HG03460 (cell line): ENCODE results near the gene DLGAP3.

Experiments
- ATAC-seq: cut with Tn5 transposase; IDR thresholded peaks from one replicate; pipeline ENCODE4 v1.9.1; 2021; ENCODE audit not compliant: unreplicated experiment

Gene DLGAP3

DNA sequence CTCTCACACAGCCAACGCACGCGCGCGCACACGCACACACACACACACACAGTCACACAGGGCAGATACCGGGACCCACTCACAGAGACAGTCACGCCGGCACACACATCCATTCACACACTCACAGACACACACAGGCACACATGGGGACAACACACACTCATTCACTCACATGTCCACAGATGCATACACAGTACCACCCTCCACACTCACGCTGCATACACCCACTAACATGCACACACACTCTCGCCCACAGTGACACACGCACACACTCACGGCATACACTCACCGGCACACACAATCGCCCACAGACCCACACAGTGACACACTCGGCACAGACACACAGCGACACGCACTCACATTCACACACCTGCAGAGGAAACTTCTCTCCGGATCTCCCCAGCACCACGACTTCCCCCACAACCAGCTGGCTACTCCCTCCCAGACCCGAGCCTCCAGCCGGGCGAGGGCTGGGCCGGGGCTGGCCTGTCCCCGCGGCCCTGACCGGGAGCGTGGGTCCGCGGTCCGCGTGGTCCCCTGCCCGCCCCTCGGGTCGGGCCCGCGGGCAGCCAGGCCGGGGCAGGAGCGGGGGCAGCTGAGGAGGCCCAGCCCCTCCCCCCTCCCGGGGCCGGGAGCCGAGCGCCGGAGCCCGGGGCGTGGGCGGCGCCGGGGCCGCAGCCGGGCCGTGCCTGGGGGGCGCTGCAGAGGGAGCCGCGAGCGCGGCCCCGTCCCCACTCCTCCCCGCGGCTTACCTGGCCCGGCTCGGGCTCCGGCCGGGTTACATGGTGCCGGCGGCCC, 552 bp downstream of the DLGAP3 start:
- ATAC-seq, result no peak

DNA sequence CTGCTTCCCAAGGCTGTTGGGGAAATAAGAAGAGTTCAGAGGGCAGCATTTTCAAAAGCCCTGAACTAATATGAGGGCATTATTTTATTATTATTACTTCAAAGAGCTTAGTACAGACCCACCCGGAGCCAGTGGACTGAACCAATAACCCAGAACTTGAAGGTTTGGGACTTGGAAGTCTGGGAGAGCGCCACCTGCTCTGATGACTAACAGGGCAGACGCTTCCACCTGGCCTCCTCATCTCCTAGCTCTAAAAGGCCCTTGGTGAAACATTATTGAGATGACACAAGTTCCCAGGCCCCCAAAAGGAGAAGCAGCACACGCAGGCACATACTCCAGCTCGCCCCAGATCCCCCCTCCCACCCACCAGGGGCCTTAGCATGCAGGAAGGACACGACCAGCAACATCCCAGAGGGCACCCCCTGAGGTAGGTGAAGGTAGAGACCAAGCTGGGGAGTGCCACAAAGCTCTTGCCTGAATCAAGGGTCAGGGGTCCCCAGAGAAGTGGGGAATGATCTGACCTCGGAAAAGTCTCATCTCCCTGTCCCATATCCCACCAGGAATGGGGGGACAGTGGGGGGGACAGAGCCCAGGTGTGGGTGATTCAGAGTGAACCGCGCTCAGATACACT, 1.3 kb downstream of the DLGAP3 start:
- no peak for ATAC-seq

DNA sequence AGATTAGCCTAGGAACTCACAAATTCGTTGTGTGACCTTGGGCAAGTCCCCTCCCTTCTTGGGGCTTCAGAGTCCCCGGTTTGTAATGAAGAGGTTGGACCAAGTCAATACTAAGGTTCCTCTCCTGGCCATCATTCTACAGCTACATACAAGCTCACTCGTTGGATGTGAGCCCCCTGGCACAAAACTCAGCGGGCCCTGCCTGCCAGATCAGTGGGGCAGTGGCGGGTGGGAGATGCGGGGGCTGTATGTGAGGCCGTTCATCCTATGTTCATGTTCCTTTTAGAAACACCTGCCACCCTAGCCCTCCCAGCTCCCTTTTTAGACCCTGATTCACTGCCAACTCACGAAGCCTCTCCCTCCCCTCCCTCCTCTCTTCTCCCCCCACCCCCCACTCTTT, 2.1 kb downstream of the DLGAP3 start:
- ATAC-seq, result no peak

DNA sequence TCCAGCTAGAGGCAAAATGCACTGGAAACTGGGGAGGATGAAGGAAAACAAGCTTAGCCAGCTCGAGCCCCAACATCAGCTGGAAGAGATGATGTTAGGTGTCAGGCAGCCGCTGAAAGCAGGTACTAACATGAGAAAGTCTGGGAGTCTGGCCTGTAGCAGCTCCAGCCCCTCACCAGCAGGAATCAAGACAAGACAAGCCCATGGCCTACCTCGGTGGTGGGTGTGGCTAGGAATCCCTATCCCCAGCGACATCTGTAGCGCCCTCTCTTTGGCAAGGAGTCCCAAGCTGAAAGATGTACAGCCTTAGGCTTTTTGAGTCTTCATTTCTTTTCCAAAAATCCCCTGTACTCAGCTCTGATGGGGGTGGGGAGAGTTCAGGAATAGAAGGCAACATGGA, 2.6 kb downstream of the DLGAP3 start:
- no peak for ATAC-seq

GRCh38 chr1:34926156-34926555, 3.3 kb downstream of the DLGAP3 start:
- ATAC-seq, result no peak

DNA sequence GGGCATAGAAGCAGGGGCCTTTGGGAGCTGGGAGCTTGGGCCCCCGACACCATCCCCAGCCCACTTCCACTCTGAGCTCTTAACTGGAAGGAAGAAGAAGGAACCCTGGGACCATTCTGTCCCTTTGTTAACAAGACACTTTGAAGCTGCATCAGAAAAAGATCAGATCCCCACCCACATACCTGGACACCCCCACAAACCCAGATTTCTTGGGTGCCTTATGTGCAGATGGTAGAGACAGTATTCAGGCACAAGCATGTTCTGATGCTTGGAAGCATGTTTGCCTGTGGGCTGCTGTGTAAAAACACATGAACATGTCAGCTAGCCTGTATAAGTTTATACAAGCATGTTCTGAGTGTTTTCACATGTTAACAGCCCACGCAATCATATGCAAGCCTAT, 3.7 kb downstream of the DLGAP3 start:
- no peak for ATAC-seq

DNA sequence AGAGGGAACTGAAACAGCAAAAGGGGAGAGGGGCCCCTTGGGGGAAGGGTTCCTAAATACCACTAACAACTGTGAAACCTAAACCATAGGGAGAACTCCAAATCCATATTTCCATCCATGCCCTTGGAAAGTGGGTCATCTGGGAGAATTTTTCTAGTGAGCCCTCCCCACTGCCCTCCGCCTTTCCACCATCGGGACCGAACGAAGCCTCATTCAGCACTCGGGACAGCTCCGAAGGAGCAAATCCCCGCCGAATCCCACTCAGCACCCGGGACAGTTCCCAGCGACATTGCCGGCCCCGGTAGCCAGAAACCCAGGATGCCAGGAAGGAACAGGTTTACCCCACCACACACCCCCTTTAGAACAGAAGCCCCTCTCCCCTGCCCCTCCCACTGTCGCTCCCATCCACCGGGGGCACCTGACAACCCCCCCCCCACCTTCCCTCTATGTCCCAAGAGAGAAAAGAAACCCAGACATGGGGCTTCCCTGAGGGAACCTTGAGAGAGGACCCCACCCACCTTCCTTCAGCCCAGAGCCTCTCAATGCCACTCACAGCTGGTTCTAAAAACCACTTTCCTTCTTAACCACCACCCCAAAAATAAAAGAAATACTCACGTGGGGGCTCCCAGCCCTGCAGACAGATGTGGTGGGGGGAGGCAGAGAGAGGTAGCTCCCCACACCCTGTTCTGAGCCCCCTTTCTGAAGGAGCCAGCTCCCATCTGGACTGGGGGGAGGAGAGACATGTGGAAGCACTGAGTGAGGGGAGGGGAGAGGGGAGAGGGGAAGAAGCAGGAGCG, 4.5 kb downstream of the DLGAP3 start:
- no peak for ATAC-seq

DNA sequence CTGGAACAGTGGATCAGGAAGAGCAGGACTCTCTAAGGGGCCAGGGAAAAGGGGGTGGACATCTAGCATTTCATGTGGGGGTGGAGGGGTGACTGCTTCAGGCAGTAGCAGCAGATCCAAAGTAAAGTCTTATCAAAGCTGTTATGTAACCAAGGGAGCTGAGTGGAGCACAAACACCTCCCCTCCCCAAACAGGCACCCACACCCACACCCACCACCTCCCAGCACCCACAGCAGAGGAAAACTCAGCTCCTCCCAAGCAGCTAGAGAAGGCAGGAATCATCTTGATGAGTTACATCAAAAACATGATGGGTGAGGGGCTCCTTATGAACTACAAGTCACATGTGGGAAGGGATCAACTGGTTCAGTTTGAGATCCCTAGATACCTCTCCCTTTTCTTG, 6.0 kb downstream of the DLGAP3 start:
- ATAC-seq, result no peak

DNA sequence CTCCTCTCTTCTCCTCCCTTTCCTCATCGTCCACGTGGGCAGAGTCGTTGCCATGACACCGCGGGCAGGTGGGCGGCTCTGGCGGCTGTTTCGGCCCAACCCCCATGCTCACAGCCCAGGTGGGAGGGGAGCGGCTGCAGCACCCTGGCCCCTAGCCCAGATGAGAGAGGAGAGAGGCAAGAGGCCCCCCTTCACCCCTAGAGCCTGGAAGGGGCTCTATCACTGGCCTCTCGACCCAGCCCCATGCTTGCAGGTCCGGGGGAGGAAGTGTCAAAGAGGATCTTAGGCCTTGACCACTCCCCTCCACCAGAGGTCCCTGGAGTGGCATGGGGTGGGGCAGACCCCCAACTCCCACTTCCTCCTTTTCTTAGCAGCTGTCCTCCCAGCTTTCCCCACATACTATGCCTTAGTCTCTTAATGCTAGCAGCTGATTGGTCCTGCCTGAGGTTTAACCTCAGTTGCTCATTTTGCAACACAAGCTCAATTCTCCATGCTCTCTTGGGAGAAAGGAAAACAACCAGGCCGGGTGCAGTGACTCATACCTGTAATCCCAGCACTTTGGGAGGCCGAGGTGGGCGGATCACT, 10.4 kb downstream of the DLGAP3 start:
- no peak for ATAC-seq

DNA sequence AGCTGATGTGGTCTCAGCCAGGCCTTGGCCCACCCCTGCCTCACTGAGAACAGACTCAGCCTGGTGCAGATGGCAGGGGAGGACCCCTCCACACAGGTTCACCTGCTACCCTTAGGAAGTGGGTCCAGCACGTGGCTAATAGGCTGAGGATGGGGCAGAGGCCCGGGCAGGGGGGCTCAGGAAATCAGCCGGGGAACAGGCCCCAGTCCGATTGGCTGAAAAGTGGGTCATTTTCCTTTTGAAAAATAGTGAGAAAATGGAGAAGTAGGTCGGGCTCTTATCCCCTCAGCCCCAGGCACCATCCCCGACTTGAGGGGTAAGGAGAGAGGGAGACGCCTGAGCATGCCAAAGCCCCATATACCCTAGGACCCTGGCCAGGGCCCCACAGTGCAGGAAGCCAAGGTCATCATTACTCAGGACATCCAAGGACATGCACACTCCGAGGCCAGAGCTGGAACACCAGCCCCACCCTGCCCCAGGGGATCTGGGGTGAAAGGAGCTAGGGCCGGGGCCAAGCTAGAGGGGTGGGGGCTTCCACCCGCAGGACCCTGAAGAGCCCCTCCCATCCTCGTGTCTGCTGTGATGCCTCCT, 11.0 kb downstream of the DLGAP3 start:
- no peak for ATAC-seq

- no peak for ATAC-seq
Observed at GRCh38 chr1:34917017-34917416, 12.4 kb downstream of the DLGAP3 start.

- ATAC-seq, result no peak
Observed at GRCh38 chr1:34916104-34916503, 13.3 kb downstream of the DLGAP3 start.

DNA sequence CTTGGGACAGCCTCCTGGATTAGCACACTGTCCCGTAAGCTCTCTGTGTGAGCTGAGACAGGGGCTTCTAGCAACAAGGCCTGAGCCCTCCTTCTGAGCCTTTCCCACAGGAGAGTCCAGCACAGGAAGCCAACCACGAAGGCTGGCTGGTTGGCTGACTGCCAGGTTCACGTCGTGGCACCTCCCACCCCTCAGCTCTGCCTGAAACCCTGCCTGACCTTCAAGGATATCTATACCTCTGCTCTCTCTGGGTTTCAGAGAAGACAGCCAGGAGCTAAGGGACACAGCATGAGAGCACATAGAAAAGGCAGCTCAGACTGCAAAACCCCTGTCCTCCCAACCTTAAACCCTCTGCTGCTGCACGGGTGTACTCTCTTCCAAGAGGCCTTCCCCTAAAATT, 13.9 kb downstream of the DLGAP3 start:
- ATAC-seq, result no peak

DNA sequence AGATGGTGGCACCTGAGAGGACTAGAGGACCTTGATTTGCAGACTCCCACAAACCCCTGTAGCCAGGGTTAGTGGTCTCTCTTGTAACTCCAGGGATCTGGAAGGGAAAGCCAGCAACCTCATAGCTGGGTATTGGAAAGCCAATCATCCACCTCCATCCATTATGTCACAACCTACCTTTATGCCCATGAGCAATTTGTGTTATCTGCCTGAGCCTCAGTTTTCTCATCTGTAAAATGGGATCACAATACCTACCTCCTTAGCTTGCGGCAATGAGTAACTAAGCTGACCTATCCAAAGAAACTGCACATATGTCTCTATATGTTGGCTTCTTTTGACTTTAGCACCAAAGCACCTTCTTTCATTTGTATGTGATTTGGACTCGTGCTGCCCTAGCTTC, 14.5 kb downstream of the DLGAP3 start:
- no peak for ATAC-seq

- no peak for ATAC-seq
Observed at GRCh38 chr1:34911465-34911864, 18.0 kb downstream of the DLGAP3 start.

GRCh38 chr1:34910425-34910824, 19.0 kb downstream of the DLGAP3 start:
- no peak for ATAC-seq

GRCh38 chr1:34908369-34908768, 21.1 kb downstream of the DLGAP3 start:
- no peak for ATAC-seq

- ATAC-seq, result no peak
Observed at GRCh38 chr1:34907487-34908090, 21.9 kb downstream of the DLGAP3 start.

DNA sequence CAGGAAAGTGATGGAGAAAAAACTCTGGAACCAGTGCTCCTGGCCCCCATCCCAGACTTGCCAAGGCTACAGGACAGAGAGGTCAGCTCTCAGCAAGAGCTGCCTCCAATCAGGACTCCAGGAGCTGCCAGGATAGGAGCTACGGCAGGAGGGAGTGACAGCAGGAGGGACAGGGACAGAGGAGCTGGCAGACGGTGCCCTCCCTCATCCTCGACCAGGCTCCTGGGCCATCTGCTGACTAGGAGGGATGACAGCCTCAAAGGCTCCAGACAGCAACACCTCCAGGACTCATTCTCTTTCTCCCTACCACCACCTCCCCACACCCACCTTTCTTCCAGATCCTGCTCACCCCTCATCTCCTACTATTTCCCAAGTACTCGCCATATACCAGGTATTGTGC, 22.7 kb downstream of the DLGAP3 start:
- ATAC-seq, result no peak

DNA sequence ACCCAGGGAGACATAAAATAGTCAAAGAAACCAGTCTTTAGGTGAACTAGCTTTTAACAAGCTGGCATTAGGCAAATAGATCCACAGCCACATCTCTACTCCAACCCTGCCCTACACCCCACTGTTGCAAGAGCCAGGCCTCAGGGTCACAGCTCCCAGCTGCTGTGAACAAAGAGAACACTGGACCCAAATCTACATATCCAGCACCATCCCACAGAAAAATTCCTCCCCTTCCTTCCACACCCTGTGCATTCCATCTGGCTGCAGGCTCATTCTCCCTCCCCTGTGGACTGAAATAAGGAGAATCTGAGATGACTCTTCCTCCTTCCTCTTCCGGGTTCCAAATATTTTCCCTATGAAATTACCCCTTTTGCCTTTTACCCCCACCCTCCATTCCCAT, 23.2 kb downstream of the DLGAP3 start:
- no peak for ATAC-seq

DNA sequence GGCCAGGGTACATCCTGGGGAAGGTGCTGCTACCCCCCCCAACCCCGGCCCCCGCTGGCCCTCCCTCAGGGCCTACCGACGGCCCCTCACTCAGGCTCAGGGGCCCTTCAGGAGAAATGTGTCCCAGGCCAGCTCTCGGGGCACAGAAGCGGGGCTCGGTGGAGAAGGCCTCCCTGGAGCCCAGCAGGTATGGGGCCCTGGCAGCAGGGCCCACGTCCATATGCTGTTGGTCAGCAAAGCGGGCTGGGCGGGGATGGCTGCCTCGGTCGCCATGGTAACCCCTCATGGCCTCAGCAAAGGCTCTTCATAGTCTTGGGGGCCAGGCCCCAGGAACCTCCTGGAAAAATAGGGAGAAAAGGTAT, 24.4 kb downstream of the DLGAP3 start:
- no peak for ATAC-seq
